K562 (cell line): Measurements from ENCODE around the gene RASGRP2. TPM values are rescaled to one million over a fixed set of nuclear protein-coding genes. Genes with fewer than 3 reads are reported as not detected.
A peak's percentile ranks its signal among the peaks of the same experiment; 100 is the strongest.

Source experiments
- BCL6 ChIP-seq: fragments of 250-450 bp; sonication (Bioruptor Pico); IDR thresholded peaks from 2 replicates; pipeline ENCODE4 v1.4.0; 2020
- EZH2 ChIP-seq: IDR thresholded peaks from 2 replicates; pipeline ENCODE4 v1.6.1; 2012; ENCODE audit warnings: low read depth, mild to moderate bottlenecking, inconsistent platforms, low read length, borderline replicate concordance
- GABPB2 ChIP-seq: fragments of 250-450 bp; sonication (Bioruptor Pico); conservative IDR thresholded peaks from 2 replicates; pipeline ENCODE4 v1.5.1; 2021; ENCODE audit warnings: mild to moderate bottlenecking
- KDM4B ChIP-seq, 2 experiments: fragments of 450-650 bp in 1 of 2; sonication (generic) in 1 of 2; IDR thresholded peaks; 2 replicates each; pipeline ENCODE4 v1.6.1; 2016 to 2017; ENCODE audit warnings: borderline replicate concordance in 2 of 2, antibody characterized with exemption in 1 of 2, low read depth in 1 of 2, mild to moderate bottlenecking in 1 of 2
- MLLT1 ChIP-seq, 2 experiments: fragments of 450-650 bp; IDR thresholded peaks; 2 replicates each; pipeline ENCODE4 v1.6.1; 2016
- PBX2 ChIP-seq, 2 experiments: IDR thresholded peaks in 1 of 2; conservative IDR thresholded peaks in 1 of 2; 2 replicates each; pipeline ENCODE4 v1.6.1; 2016; ENCODE audit warnings: low read depth in 2 of 2, mild to moderate bottlenecking in 1 of 2, missing compliant biosample characterization in 1 of 2, missing genetic modification characterization in 1 of 2, moderate library complexity in 1 of 2
- RAD51 ChIP-seq: fragments of 450-650 bp; IDR thresholded peaks from 2 replicates; pipeline ENCODE4 v1.7.1; 2016; ENCODE audit warnings: low read depth, mild to moderate bottlenecking, borderline replicate concordance
- RBM34 ChIP-seq: fragments of 200-400 bp; formaldehyde crosslinking; IDR thresholded peaks from 2 replicates; pipeline ENCODE4 v1.6.1; 2018; ENCODE audit warnings: low read length, borderline replicate concordance; ENCODE audit not compliant: insufficient read depth
- SRSF9 ChIP-seq: fragments of 200-400 bp; formaldehyde crosslinking; IDR thresholded peaks from 2 replicates; pipeline ENCODE4 v1.6.1; 2017; ENCODE audit warnings: low read depth, low read length, borderline replicate concordance
- TCF15 ChIP-seq: fragments of 250-450 bp; sonication (Bioruptor Pico); IDR thresholded peaks from 2 replicates; pipeline ENCODE4 v1.8.0; 2022; ENCODE audit warnings: moderate library complexity, mild to moderate bottlenecking, inconsistent platforms
- TFAP4 ChIP-seq: sonication (generic); formaldehyde crosslinking; IDR thresholded peaks from 2 replicates; pipeline ENCODE4 v1.8.0; 2022; ENCODE audit warnings: missing genetic modification reagents, mild to moderate bottlenecking, moderate library complexity, borderline replicate concordance
- TOE1 ChIP-seq, 2 experiments: fragments of 450-650 bp in 1 of 2; sonication (generic) in 1 of 2; formaldehyde crosslinking in 1 of 2; IDR thresholded peaks; 2 replicates each; pipeline versions ENCODE4 v1.7.1 to v1.8.0; 2016 to 2022; ENCODE audit warnings: borderline replicate concordance in 2 of 2, mild to moderate bottlenecking in 2 of 2, antibody characterized with exemption in 1 of 2, inconsistent platforms in 1 of 2, low read depth in 1 of 2, missing genetic modification reagents in 1 of 2, moderate library complexity in 1 of 2
- ZFP91 ChIP-seq: sonication (generic); formaldehyde crosslinking; IDR thresholded peaks from 2 replicates; pipeline ENCODE4 v1.8.0; 2022; ENCODE audit warnings: mild to moderate bottlenecking, missing genetic modification reagents
- ZKSCAN3 ChIP-seq: fragments of 250-450 bp; sonication (Bioruptor Pico); IDR thresholded peaks from 2 replicates; pipeline ENCODE4 v1.4.0; 2020
- ZNF408 ChIP-seq: fragments of 250-450 bp; sonication (Bioruptor Pico); IDR thresholded peaks from 2 replicates; pipeline ENCODE4 v1.4.0; 2020; ENCODE audit warnings: low read depth, mild to moderate bottlenecking, moderate library complexity
- ZNF644 ChIP-seq: fragments of 200-800 bp; sonication (Bioruptor generic); IDR thresholded peaks from 2 replicates; pipeline ENCODE4 v1.6.1; 2016; ENCODE audit warnings: low read depth, missing genetic modification characterization, missing compliant biosample characterization
- ZNF699 ChIP-seq: fragments of 250-450 bp; sonication (Bioruptor Pico); IDR thresholded peaks from 2 replicates; pipeline ENCODE4 v1.8.0; 2021; ENCODE audit warnings: mild to moderate bottlenecking, moderate library complexity; ENCODE audit not compliant: insufficient replicate concordance
- polyA plus RNA-seq, 8 experiments: library from polyadenylated mRNA; depleted of rRNA in 4 of 8; stranded (reverse) in 5 of 8; unstranded in 3 of 8; fragments of >200 nt; fragmentation: Nextera tagmentation in 2 of 8; fragmentation: Illumina TruSeq in 1 of 8; extraction: Ambion mirVana in 2 of 8; extraction: Trizol in 1 of 8; gene quantifications; 2 replicates each; pipeline versions ENCODE4 v1.2.1 to v1.2.3, GENCODE V29; 2011 to 2014; ENCODE audit warnings: inconsistent platforms in 1 of 8, missing spikeins in 1 of 8
- total RNA-seq, 7 experiments: library from RNA; depleted of rRNA in 6 of 7; stranded (reverse); fragments of >200 nt in 6 of 7; fragmentation: Illumina TruSeq in 2 of 7; extraction: Trizol in 2 of 7; gene quantifications; 2 replicates each; pipeline versions ENCODE4 v1.2.1 to v1.2.3, GENCODE V29; 2011 to 2021; ENCODE audit warnings: low replicate concordance in 1 of 7

Gene RASGRP2
- total and polyA plus RNA-seq, 9 of the 15 experiments (the other 6 are each of a cell fraction or from before 2014, with no cell fraction given) = 0.87 to 22.7 (median 5.5) TPM

- TF ChIP-seq GABPB2 = no peak
- no peak for TF ChIP-seq KDM4B (IDR thresholded peaks at IDR 0.05; ENCODE audit: borderline replicate concordance in 2 of 2, low read depth in 1 of 2)
- TF ChIP-seq ZFP91 = peak; percentile 19; the same call in 1 of the 2 replicates
- no peak for TF ChIP-seq EZH2
- no peak for TF ChIP-seq TOE1 (IDR thresholded peaks at IDR 0.05; ENCODE audit: borderline replicate concordance)
- TF ChIP-seq TOE1 (CRISPR knock-in tag; IDR thresholded peaks at IDR 0.05; ENCODE audit: borderline replicate concordance, low read depth) = 0 out of 2 replicates have a peak, but pooled peaks have one; percentile 58
- TF ChIP-seq RBM34 = no peak
- no peak for TF ChIP-seq ZKSCAN3 (CRISPR knock-in tag)
- no peak for TF ChIP-seq BCL6
- TF ChIP-seq ZNF644 = no peak
- TF ChIP-seq RAD51 = no peak
- TF ChIP-seq ZNF408 (CRISPR knock-in tag) = no peak
- no peak for TF ChIP-seq SRSF9
- peak; percentile 50; the same call in 1 of the 2 replicates for TF ChIP-seq TFAP4 (CRISPR knock-in tag)
- TF ChIP-seq PBX2 (CRISPR knock-in tag; IDR thresholded peaks at IDR 0.05; ENCODE audit: low read depth) = no peak
- TF ChIP-seq PBX2 (tag; conservative IDR thresholded peaks at IDR 0.05; ENCODE audit: low read depth) = no peak
- no peak for TF ChIP-seq MLLT1 (IDR thresholded peaks at IDR 0.05)
- TF ChIP-seq TCF15 (CRISPR knock-in tag) = no peak
- TF ChIP-seq ZNF699 (CRISPR knock-in tag) = no peak
Observed at GRCh38 chr11:64754124-64754918, 10.4 kb upstream of the RASGRP2 start (continued).
